Kidney (tissue), 14 donors: ENCODE results near the gene REM2. TPM values are rescaled to one million over a fixed set of nuclear protein-coding genes. Genes with fewer than 3 reads are reported as not detected.
A peak's percentile ranks its signal among the peaks of the same experiment; 100 is the strongest.

ENCODE experiments used
- DNase-seq, 5 donors: peaks; one replicate each; pipeline ENCODE4 v3.0.0-alpha.2; 2013 to 2020
- FAIRE-seq: peaks from 2 replicates; lab custom pipeline; 2012; peaks lifted over from hg19 to GRCh38; lab: Jason Lieb, UNC
- H3K27ac ChIP-seq, 2 donors: one replicate each; pipeline ENCODE4 v1.7.0; 2013; ENCODE audit warnings: low read depth in 2 of 2, low read length in 2 of 2, inconsistent platforms in 1 of 2
- H3K27me3 ChIP-seq: one replicate; pipeline ENCODE4 v1.7.1; 2013; ENCODE audit warnings: low read length, inconsistent platforms; ENCODE audit not compliant: control insufficient read depth, insufficient read depth
- H3K36me3 ChIP-seq, 3 donors: one replicate each; pipeline versions ENCODE4 v1.7.0 to v1.7.1; 2013; ENCODE audit warnings: low read length in 3 of 3, control low read depth in 1 of 3, inconsistent platforms in 1 of 3; ENCODE audit not compliant: insufficient read depth in 3 of 3, control insufficient read depth in 2 of 3
- H3K4me1 ChIP-seq, 3 donors: one replicate each; pipeline versions ENCODE4 v1.7.0 to v1.7.1; 2013; ENCODE audit warnings: low read length in 3 of 3, inconsistent platforms in 1 of 3, low read depth in 1 of 3; ENCODE audit not compliant: control insufficient read depth in 2 of 3, insufficient read depth in 2 of 3
- H3K4me3 ChIP-seq, 3 donors: one replicate each; pipeline versions ENCODE4 v1.7.0 to v1.8.1; 2013; ENCODE audit warnings: low read length in 3 of 3, control low read depth in 1 of 3, inconsistent platforms in 1 of 3
- H3K9ac ChIP-seq, 3 donors: one replicate each; pipeline versions ENCODE4 v1.7.0 to v1.7.1; 2013; ENCODE audit warnings: low read length in 3 of 3, control low read depth in 1 of 3, inconsistent platforms in 1 of 3
- H3K9me3 ChIP-seq, 3 donors: one replicate each; pipeline versions ENCODE4 v1.7.0 to v1.7.1; 2013; ENCODE audit warnings: low read length in 3 of 3, control low read depth in 1 of 3, inconsistent platforms in 1 of 3; ENCODE audit not compliant: control insufficient read depth in 2 of 3, insufficient read depth in 1 of 3
- intact Hi-C: fragments of 100-400 bp; cut with DNase I; formaldehyde crosslinking; loops from one replicate; pipeline ENCODE4 v1.11.1; 2022
- polyA plus RNA-seq: library from polyadenylated mRNA; stranded (reverse); fragments of 350-450 nt; fragmentation: Illumina TruSeq; extraction: RNeasy Lipid Tissue Mini Kit (QIAGEN cat#74804); gene quantifications from one replicate; pipeline ENCODE4 v1.2.3, GENCODE V29; 2014; ENCODE audit warnings: low read depth, low replicate concordance; ENCODE audit not compliant: insufficient read depth
- total RNA-seq: library from RNA; stranded (reverse); fragmentation: NEBNext Ultra II Directional; extraction: Animal tissue kit (Norgen Biotek cat#: 25700); gene quantifications from one replicate; pipeline ENCODE4 v1.2.1, GENCODE V29; 2021
- TF ChIP-seq, protein P1 (sequence below): IDR thresholded peaks from 3 replicates; pipeline ENCODE4 v1.5.1; 2012; ENCODE audit warnings: mild to moderate bottlenecking, moderate library complexity, borderline replicate concordance; ENCODE audit not compliant: insufficient read depth; ENCODE audit errors: extremely low read depth
- donor health status: control.
- donor health status: control.
- donor health status: control.
- donor health status: control.
- donor health status: control.
- donor health status: DM: yes; HTN: yes; CAD: no.
- donor health status: Normal renal cell carcinoma (clear cell type).

The REM2 gene
- total and polyA plus RNA-seq, 2 donors from 2014 or later = 0.63 to 0.77 TPM

DNA sequence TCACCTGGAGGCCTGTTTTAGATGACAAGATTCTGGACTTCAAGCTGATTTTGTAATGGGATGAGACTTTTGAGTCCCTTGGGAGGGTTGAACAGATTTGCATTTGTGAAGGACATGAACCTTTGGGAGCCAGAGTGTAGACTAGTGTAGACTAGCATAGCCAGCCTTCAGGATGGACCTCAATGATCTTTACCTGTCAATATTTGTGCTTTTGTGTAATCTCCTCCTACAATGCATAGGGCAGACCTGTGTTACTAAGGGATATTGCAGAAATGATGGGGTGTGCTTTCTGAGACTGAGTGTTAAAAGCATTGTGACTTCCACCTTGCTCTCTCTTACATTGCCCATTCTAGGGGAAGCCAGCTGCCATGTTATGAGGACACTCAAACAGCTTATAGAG lies 21.4 kb upstream of the REM2 start:
- FAIRE-seq (no peak), DNase-seq (no peak)
- Histone ChIP-seq H3K27ac (no peak overlapping the region), H3K9me3 (no peaks in the 10 kb centered on the region), H3K4me1 (no peaks in the 10 kb centered on the region), H3K4me3 (no peak overlapping the region), H3K9ac (no peak overlapping the region), H3K27me3 (no peaks in the 10 kb centered on the region), H3K36me3 (no peaks in the 10 kb centered on the region)
- TF ChIP-seq, protein P1, sequence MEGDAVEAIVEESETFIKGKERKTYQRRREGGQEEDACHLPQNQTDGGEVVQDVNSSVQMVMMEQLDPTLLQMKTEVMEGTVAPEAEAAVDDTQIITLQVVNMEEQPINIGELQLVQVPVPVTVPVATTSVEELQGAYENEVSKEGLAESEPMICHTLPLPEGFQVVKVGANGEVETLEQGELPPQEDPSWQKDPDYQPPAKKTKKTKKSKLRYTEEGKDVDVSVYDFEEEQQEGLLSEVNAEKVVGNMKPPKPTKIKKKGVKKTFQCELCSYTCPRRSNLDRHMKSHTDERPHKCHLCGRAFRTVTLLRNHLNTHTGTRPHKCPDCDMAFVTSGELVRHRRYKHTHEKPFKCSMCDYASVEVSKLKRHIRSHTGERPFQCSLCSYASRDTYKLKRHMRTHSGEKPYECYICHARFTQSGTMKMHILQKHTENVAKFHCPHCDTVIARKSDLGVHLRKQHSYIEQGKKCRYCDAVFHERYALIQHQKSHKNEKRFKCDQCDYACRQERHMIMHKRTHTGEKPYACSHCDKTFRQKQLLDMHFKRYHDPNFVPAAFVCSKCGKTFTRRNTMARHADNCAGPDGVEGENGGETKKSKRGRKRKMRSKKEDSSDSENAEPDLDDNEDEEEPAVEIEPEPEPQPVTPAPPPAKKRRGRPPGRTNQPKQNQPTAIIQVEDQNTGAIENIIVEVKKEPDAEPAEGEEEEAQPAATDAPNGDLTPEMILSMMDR = no peak
- intact Hi-C loops = no loop called here

- H3K27ac ChIP-seq = no peak overlapping the region
- H3K4me1 ChIP-seq = no peaks in the 10 kb centered on the region
- TF ChIP-seq, protein P1 = no peak
- H3K27me3 ChIP-seq = no peaks in the 10 kb centered on the region
- H3K9me3 ChIP-seq = no peaks in the 10 kb centered on the region
- intact Hi-C loops = no loop called here
- no peaks in the 10 kb centered on the region for H3K36me3 ChIP-seq
- FAIRE-seq = no peak
- no peak overlapping the region for H3K9ac ChIP-seq
- H3K4me3 ChIP-seq = no peak overlapping the region
- no peak for DNase-seq
Measured at GRCh38 chr14:22864979-22865378, 18.0 kb upstream of the REM2 start.

DNA sequence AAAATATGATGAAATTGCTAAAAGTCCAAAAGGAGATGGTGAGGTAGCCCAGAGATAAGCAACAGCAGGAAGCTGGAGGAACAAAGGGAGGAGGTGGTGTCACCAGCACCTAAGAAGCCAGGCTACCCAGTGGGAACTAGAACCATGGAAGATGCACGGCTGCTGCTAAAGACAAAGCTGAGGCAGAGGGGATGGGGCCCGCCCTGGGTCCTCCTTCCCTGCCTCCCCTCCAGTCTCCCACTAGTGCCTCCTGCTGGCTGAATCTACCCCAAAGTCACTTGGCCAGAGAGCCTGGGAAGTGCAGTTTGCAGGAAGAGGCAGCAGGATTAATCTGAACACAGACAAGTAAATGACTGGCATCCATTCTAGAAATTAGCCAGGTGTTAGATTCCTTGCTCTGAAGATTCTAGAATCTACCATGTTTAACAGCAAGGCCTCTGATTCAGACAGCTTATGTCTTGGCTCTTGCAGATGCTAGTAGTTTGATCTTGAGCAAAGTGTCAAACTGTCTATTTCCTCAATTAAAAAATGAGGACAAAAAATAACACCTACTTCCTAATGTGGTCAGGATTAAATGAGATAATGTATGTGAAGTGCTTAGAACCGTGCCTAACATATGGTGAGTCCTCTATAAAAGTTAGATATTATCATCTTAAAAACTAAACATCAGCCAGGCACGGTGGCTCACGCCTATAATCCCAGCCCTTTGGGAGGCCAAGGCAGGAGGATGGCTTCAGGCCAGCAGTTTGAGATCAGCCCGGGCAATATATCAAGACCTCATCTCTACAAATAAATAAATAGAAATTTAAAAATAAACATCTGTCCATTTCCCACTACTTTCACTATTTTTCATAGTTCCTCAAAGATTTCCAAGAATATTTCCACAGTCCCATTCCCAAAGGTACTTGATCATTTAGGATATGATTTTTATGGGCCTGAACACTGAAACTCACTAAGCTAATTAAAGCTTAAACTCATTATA lies 17.3 kb upstream of the REM2 start:
- H3K27me3 ChIP-seq = no peaks in the 10 kb centered on the region
- DNase-seq (peak in 1 of 5 donors; percentile 18), FAIRE-seq (no peak)
- H3K27ac ChIP-seq = no peak overlapping the region
- no peaks in the 10 kb centered on the region for H3K9me3 ChIP-seq
- TF ChIP-seq, protein P1 = no peak
- intact Hi-C loops = no loop called here
- H3K4me1 ChIP-seq = peaks cover 0 to 3% (median 2%) of the 10 kb centered on the region in 3 donors
- H3K4me3 ChIP-seq = no peak overlapping the region
- H3K9ac ChIP-seq = no peak overlapping the region
- H3K36me3 ChIP-seq = no peaks in the 10 kb centered on the region
